ENCODE data around the gene CALCA.
"Not testable (repeated sequence)": the region's sequence is repeated elsewhere in the genome, so short reads cannot be mapped to it uniquely, and the experiment has no call there.

The CALCA gene, protein sequence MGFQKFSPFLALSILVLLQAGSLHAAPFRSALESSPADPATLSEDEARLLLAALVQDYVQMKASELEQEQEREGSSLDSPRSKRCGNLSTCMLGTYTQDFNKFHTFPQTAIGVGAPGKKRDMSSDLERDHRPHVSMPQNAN

DNA sequence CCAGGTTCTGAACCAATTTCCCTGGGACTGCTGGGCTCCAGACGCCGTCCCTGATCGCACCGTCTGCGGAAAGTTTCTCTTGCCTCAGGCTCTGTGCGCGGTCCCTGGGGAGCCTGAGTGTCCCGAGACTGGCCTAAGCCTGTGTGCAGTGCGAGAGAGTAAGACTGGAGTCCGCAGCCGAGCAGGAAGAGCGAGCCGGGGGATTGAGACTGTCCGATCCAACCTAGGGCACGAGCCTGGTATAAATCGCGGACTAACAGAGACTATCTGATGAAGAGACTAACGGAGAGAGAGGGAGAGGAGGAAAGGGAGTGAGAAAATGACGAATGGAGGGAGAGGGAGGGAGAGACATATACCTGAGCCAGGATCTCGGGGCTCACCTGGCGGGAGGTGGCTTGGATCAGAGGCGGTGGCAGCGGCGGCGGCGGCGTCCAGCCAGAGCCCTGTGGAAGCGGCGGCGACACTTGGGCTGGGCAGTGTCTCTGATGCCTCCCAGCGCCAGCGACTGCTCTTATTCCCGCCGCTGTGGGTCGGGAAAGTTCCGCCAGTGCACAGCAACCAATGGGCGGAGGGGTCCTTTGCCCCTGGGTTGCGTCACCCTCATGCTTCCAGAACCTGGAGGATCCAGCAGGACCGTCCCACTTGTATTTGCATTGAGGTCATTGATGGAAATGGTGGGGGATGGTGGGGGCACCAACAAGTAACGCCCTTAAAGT lies at the start of gene CALCA:
TSS of gene CALCA (minus strand) at position 487 of the 716 bp plus-strand sequence. CDS start 1,159 bp downstream, outside the sequence.
- DNase-seq = no peak

- no peak for DNase-seq
Measured at GRCh38 chr11:15016200-15016599, 44.0 kb upstream of the CALCA start.

DNA sequence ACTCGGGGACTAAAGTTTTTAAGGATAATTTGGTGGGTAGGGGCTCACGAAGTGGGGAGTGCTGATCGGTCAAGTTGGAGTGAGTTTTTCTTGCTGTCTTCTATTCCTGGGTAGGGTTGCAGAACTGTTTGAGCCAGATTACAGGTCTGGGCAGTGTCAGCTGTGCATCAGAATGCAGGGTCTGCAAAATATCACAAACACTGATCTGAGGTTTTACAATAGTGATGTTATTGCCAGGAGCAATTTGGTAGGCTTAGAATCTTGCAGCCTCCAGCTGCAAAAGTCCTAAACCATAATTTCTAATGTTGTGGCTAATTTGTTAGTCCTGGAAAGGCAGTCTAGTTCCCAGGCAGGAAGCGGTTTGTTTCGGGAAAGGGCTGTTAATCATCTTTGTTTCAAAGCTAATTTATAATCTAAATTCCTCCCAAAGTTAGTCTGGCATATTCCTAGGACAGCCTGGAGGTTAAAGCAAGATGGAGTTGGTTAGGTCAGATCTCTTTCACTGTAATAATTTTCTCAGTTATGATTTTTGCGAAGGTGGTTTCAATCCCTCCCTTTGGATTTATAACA lies 39.7 kb upstream of the CALCA start:
- no peak for DNase-seq

DNA sequence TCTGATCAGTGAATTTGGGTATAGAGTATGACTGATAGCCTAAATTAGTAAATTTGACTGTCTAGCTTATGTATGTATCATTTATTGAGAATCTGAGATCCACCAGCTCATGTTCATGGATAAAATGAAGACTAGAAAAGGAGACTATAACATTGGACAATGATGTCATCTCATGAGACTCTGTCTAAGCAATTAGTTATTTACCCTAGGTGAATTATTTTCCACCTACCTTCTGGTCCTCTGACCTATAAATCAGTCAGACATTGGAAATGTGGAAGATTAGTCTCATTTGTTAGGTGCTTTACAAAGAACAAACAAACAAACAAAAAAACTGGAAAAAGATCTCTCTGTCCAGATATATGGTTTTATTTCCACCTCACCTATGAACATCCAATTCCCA lies 38.7 kb upstream of the CALCA start:
- DNase-seq = no peak

- peak; percentile 46 for DNase-seq
Measured at GRCh38 chr11:15006139-15006759, 34.1 kb upstream of the CALCA start.

- not testable (repeated sequence) for DNase-seq
Measured at GRCh38 chr11:14988133-14988532, 16.0 kb upstream of the CALCA start.

- DNase-seq = no peak
Measured at GRCh38 chr11:14981507-14981906, 9.4 kb upstream of the CALCA start.

GRCh38 chr11:14980854-14981253 lies 8.7 kb upstream of the CALCA start:
- no peak for DNase-seq

DNA sequence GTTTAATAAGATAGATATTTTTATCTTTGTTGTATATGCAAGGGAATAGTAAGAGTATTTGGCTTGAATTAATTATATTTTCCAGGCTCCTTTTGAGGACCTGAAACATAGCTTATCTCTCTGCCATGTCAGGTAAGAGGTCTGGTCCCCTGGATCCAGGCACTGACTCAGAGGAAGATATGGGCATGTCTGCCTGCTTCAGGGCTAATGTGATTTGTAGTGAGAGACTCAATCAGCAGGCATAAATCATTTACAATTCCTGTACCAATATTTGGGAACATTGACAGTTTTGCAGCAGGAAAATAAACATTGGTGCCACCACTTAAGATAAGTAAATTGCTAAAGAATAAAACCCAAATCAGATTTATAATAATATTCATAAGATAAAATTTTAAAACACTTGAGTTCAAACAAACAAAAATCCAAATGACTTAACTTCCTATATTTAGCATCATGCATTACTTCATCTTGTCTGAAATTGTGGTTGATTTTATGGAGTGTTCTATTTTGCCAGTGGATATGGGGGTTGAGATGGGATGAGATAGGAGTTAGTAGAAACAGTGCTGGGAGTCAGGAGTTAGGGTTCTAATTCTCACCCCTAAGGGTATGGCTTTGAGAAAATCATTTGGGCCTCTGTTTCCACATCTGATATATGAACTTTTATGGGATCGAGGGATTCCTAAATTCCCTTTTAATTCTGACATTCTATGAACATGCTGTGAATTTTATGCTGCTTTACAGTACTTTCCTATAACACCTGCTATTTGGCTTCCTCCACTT lies 5.1 kb upstream of the CALCA start:
- DNase-seq = no peak

- DNase-seq = no peak
Measured at GRCh38 chr11:14975252-14975587, 3.1 kb upstream of the CALCA start.

GRCh38 chr11:14974515-14975251 lies 2.5 kb upstream of the CALCA start:
- DNase-seq = peak; percentile 57

- DNase-seq = peak; percentile 6
Measured at GRCh38 chr11:14973621-14974514, 1.7 kb upstream of the CALCA start.

- DNase-seq = no peak
Measured at GRCh38 chr11:14972581-14973495, 687 bp upstream of the CALCA start.

DNA sequence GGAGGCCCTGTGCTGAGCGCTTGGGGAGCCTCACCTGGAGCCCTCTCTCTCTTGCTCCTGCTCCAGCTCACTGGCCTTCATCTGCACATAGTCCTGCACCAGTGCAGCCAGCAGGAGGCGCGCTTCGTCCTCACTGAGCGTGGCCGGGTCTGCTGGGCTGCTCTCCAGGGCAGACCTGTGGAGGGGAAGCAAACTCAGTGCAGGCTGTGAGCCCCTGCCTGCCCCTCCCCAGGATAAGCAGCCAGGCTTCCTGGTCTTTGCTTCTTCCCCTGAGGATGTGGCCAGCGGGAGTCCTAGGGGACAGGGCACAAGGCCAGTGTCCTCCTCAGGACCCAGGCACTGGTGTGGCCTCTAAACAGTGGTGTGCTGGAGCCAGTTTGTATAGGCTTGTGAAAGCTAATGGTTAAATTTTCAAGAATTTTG lies 2.2 kb downstream of the CALCA start:
- DNase-seq = peak; percentile 30

GRCh38 chr11:14967581-14968243 lies 4.4 kb downstream of the CALCA start:
- no peak for DNase-seq

DNA sequence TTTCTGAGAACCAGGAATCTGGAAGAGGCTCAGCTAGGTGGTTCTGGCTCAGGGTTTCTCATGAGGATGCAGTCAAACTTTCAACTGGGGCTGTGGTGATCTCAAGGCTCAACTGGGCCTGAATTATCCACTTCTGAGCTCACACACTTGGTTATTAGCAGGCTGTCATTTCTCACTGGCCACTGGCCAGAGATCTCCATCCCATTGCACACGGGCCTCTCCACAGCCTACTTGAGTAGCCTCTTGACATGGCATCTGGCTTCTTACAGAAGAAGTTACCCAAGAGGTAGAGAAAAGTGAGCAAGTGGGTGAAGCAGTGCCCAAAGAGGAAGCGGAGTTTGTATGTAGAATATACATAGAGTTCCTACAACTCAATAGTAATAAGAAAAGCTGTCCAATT lies 16.0 kb downstream of the CALCA start:
- DNase-seq = no peak

GRCh38 chr11:14954581-14954980 lies 17.6 kb downstream of the CALCA start:
- DNase-seq = no peak

DNA sequence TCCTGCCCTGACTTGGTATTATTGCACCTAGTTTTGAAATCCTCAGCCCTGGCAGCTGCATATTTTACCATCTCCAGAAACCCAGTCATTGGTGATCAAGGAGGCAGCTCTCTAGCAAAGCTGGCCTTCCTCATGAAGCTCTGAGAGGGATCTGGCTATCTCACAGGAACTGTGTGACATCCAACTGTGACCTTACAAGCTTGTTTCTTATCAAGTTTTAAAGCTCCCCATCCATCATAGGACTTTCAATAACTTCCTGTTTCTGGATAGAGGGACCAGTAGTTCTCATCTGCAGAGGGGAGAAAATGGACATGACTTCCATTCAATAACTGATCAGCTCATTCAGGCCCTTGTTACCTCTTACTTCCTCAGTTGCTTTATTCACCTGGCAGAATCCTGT lies 18.2 kb downstream of the CALCA start:
- DNase-seq = no peak

- no peak for DNase-seq
Measured at GRCh38 chr11:14949437-14950147, 22.6 kb downstream of the CALCA start.

Measured in CD4-positive, alpha-beta T cell treated with Interleukin-10 for 1 hour (primary cell).